HG03196 (cell line): ENCODE results near the gene TNFRSF25.
A peak's percentile ranks its signal among the peaks of the same experiment; 100 is the strongest.

ENCODE experiments used
- ATAC-seq: cut with Tn5 transposase; IDR thresholded peaks from one replicate; pipeline ENCODE4 v1.9.1; 2021; ENCODE audit not compliant: unreplicated experiment

The TNFRSF25 gene

DNA sequence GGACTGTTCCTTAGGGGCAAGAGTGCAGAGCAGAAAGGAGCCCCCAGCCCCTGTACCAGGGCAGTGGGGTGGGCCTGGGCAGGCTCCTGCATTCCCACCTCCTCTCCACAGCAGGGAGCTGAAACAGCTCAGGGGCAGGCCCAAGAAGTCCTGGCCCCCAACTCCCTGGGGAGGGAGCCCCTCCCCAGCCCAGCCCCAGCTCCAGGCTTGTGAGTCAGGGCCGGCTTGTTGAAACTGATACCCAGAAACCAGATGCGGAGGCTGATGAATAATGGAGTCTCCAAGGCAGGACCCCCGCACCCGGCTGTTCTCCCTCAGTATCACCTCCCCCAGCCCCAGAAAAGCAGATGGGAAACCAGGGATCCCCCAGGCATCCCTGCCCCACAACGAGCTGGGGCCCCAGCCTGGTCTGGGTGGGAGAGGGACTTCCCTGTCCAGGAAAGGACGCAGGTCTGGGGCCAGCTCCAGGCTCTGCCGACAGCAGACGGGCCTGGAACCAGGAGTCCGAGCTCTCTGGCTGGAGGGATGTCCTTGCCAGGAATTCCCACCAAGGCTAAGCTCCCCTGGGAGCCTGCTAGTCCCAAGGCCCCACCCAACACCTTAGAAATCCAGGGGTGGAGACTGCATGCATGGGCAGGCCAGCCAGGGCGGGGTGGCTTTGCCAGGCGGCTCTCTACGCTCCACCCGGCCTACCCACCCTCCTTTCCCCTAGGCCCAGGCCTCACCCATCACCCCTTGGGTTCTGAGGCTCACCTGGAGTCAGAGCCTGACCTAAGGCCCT is 22.8 kb upstream of the TNFRSF25 start:
- no peak for ATAC-seq

DNA sequence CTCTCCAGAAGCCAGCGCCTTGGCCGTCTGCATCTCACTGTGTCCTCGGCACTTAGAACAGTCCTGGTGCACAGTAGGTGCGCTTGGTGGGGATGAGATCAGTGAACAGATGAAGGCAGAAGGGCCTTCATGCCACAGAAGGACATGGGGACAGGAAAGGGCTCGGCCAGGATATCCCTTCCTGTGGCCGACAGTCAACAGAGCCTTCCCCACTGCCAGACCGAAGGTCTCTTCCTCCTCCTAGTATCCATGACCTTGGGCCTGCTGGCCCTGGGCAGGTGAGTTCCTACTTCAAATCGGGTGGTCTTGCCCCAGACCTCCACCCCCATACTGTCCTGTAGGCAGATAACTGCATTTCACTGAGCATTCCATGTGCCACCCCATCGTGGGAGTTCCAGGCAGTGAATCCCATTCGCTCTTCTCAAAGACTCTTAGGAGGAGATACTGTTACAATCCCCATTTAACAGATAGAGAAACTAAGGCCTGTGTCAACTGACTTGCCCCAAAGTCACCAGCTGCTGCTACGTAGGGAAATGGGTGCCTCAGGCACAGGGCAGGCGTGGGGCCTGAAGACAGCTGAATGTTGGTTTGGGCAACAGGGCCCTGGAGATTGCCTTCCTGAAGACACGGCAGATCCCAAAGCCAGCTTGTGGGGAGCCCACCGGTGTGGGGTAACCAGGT is 22.0 kb upstream of the TNFRSF25 start:
- ATAC-seq: no peak

GRCh38 chr1:6486433-6487011 is 20.5 kb upstream of the TNFRSF25 start:
- ATAC-seq: peak; percentile 45

GRCh38 chr1:6485168-6486101 is 19.5 kb upstream of the TNFRSF25 start:
- no peak for ATAC-seq

- no peak for ATAC-seq
Measured at GRCh38 chr1:6484826-6485167, 18.8 kb upstream of the TNFRSF25 start.

- no peak for ATAC-seq
Measured at GRCh38 chr1:6483761-6484117, 17.8 kb upstream of the TNFRSF25 start.

GRCh38 chr1:6483017-6483760 is 17.2 kb upstream of the TNFRSF25 start:
- ATAC-seq: no peak

DNA sequence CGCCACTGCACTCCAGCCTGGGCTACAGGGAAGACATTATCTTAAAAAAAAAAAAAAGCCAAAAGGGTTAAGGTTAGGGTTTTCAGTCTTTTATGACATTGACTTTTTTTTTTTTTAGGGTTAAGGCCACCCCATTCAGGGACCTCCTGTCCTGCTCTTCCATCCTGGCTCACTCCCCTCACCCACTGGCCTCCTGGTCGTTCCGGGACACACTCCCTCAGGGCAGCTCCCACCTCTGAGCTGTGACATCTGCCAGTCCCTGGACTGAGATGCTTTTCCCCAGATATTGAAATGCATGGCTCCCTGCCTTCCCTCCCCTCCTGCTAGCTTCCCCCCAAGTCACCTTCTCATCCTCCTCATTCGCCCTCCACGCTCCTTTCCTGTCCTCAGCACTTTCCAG is 15.8 kb upstream of the TNFRSF25 start:
- ATAC-seq: no peak

GRCh38 chr1:6477039-6477820 is 11.3 kb upstream of the TNFRSF25 start:
- ATAC-seq: no peak

GRCh38 chr1:6476483-6476882 is 10.5 kb upstream of the TNFRSF25 start:
- no peak for ATAC-seq

DNA sequence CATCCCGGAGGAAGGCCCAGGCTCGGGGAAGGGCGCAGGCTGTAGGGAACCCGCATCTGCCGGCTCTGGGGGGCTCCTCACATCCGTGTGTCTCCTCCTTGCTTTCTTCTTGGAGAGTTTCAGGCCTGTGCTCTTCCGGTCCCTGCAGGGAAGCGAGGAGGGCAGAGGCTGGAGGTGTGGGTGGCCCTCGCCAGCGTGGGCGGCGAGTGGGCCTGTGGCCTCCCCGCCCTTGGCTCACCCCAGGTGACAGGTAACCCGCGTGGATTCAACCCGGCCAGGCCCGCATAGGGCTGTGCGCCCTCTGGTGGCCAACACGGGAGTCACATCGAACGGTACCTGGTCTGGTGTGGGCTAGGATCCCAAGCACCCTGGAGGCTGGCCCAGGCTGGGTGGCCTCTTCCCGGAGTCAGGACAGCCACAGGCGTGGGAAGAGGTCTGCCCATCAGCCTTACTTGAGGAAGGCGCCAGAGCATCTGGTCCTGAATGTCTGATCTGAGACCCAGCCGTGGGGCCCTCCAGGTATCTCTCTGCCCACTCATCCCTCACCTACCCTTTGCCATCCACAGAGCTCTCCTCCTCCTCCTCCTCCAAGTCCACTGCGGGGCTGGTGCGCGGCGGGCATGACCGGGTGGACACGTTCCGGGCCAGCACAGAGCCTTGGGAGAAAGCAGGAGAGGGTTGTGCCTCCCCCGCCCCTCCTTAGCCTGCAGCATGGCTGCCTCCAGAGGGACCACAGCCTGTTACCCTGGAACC is 9.6 kb upstream of the TNFRSF25 start:
- ATAC-seq: no peak

DNA sequence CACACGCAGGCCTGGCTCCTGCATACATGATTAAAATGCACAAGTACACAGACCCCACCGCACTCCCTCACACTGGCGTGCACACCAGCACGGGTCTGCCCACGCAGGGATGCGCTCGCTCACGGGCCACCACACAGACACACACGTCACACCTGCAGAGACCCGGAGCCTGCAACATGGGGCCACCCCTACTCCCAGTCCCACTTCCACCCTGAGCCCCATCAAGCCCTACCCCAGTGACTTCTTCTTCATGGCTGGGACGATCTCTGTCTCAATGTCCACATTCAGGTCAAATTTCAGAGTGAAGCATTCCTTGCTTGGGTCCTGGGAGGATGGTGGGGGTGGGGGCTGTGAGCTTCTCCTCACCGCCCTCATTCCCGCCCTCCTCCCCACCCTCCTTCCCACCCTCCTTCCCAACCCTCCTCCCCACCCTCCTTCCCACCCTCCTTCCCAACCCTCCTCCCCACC is 8.9 kb upstream of the TNFRSF25 start:
- ATAC-seq: no peak

GRCh38 chr1:6473974-6474814 is 8.2 kb upstream of the TNFRSF25 start:
- ATAC-seq: no peak

DNA sequence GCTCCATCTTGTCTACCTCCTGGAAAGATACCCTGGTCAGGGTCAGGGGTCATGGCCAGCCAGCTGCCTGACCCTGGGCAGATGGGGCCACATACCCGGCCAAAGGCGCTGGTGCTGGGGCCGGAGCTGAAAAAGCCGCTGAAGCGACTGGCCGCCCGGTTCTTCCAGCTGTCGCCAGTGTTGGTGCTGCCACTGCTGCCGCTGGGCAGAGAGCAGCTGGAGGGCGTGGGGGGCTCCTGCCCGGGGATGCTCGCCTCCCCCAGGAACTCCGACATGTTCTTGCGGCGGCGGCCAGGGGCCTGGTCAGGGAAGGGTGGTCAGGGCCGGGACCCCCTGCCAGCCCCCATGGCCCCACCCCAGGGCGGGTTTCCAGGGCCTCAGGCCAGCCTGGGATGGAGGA is 7.2 kb upstream of the TNFRSF25 start:
- ATAC-seq: no peak

GRCh38 chr1:6472391-6472790 is 6.4 kb upstream of the TNFRSF25 start:
- no peak for ATAC-seq

DNA sequence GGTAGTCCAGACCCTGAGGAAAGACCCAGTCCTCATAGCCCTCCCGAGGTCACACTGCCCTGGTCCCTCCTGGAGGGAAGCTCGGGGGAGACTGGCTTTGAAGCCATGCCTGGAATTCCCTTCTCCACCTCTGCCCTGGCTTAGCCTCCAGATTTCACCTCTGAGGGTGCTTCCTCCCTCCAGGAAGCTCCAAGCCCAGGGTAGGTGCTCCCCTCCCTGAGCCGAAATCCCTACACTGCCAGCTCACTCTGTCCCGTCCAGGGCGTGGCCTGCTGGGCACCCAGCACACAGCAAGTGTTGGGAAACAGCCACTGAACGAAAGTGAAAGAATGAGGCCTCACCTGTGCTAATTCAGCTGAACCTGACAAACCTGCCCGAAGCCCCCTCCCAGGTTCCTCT is 6.0 kb upstream of the TNFRSF25 start:
- ATAC-seq: no peak

DNA sequence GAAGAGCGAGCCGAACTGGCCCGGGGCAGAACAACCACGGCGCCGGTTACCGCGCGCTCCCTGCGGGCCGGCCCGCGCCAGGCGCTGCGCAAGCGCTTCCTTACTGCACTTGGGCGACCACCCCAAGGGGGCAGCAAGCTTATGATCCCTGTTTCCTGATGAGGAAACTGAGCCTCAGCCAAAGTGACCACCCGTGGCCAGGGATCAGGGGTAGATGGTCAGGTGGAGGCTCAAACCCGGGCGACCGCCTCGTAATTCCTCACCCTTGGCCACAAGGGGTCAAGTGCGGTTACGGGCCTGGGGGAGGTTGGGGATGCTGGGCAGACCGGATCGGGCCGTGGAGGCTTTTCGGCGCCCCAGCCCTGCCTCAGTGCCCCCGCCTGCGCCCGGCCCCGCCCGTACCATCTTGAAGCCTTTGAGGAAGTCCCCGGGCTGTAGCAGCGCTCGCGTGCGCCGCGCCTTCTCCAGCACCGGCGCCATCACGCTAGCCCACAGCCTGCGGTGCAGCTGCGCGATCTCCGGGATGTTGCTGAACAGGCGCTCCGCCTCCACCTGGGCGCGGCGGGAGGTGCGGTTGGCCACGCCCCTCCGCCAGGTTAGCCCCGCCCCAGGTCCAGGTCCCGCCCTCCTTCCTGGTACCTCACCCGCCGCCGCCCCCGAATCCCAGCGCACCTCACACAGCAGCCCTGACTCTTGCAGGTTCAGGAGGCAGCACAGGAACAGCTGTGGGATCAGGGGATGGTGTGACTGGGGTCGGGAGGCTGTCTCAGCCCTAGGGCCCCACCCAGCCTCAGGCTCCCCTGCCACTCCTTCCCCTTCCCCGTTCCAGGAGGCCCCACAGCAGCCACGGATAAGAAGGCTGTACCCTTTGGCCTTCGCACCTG is 5.4 kb upstream of the TNFRSF25 start:
- no peak for ATAC-seq
